Subcutaneous adipose tissue (tissue), 4 donors: ENCODE measurements around the gene PTPRD. TPM values are rescaled to one million over a fixed set of nuclear protein-coding genes. Genes with fewer than 3 reads are reported as not detected.

Experiments used
- total RNA-seq, 4 donors: library from RNA; depleted of rRNA; stranded (reverse); fragments of >200 nt; gene quantifications; one replicate each; pipeline ENCODE4 v1.1.0, GENCODE V29; 2016
- TF ChIP-seq, protein P1 (sequence below): fragments of 450-650 bp; IDR thresholded peaks from one replicate; pipeline ENCODE4 v1.5.1; 2016; ENCODE audit warnings: low read depth, mild to moderate bottlenecking, control low read depth, antibody characterized with exemption, moderate library complexity

Gene PTPRD
- total RNA-seq, 4 donors from 2014 or later: 5.1 to 17.3 (median 12.1) TPM

DNA sequence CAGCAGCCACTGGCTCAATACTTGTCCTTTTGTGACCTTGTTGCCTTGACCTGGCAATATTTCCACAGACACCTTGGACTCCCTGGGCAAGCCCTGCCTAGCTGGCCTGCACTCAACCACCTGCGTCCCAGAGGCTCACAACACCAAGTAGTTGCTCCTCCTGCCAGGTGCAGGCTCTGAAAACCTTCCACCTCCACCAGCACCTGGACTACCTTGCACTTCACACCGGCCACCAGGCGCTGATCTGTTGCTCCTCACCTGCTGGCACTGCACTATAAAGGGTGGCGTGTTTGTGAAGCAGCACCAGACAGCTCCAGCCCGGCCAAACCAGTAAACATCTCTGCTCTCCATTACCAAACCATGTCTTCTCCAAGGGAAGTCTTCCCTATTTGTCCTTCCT lies 997.7 kb downstream of the PTPRD start:
- TF ChIP-seq, protein P1, sequence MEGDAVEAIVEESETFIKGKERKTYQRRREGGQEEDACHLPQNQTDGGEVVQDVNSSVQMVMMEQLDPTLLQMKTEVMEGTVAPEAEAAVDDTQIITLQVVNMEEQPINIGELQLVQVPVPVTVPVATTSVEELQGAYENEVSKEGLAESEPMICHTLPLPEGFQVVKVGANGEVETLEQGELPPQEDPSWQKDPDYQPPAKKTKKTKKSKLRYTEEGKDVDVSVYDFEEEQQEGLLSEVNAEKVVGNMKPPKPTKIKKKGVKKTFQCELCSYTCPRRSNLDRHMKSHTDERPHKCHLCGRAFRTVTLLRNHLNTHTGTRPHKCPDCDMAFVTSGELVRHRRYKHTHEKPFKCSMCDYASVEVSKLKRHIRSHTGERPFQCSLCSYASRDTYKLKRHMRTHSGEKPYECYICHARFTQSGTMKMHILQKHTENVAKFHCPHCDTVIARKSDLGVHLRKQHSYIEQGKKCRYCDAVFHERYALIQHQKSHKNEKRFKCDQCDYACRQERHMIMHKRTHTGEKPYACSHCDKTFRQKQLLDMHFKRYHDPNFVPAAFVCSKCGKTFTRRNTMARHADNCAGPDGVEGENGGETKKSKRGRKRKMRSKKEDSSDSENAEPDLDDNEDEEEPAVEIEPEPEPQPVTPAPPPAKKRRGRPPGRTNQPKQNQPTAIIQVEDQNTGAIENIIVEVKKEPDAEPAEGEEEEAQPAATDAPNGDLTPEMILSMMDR: no peak

DNA sequence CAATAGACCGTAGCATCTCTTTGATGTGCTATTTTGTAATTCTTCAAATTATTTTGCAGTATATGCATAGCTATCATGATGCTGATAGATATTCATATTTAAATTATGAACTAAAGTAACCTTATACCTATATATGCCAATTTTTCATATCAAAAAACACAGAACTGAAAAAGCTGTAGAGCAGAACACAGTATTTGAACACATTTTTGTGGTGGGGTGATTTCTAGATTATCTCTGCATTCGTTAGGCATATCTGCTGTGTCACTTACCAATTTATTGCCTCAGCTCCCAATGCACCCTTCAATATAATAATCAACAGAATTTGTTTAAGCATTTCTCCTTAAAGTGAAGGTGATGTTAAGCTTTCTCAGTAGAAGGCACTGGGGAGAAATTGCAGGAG lies 998.2 kb downstream of the PTPRD start:
- TF ChIP-seq, protein P1: no peak

DNA sequence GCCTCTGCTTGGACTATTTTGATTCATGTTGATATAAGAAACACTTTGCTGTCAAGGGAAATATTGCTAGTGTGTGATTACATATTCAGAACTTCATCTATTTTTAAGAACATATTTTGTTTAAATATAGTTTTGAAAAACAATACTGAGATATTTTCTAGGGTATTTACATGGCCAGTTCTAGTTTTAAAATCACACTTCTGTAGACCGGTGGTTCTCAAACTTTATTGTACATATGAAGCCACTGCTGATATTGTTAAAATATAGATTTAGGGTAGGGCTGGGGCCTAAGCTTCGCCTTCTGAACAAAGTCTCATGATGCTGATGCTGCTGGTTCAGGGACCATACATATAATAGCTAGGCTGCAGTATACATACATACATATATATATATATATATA lies 1000.0 kb downstream of the PTPRD start:
- TF ChIP-seq, protein P1: no peak

DNA sequence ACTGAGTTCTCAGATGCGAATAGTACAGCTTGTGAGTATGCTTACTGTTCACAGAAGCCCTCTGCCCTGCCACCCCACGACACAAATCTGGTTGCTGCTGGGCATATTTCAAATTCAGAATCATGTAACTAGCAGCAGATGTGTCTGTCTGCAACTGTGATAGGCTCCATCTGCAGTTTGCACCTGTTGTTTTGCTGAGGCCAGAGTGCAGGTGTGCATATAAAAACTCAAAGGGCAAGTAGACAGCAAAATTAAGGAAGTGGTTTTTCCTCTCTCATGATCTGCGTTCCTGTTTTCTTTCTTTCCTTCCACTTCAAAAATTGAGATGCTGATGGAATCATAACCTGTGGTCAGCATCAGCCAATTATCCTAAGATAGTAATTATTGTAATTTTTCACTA lies 1000.5 kb downstream of the PTPRD start:
- TF ChIP-seq, protein P1: no peak

DNA sequence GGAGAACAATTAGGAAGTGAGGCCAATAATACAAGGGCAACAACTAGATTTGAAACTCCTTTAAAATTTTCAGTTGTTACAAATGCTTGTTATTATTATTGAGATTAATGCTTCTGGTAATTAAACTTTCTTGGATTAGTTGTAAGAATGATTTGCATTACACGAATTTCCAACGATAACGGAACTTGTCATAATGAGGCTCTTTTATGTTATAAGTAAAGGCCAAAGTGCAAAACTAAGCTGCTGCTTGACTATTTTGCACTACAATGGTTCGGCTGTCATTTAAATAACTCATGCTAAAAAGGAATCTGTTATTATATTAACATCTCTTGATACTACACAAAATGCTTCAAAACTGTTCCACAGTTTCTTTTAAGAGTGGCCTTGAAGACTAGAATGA lies 1007.1 kb downstream of the PTPRD start:
- TF ChIP-seq, protein P1: no peak

DNA sequence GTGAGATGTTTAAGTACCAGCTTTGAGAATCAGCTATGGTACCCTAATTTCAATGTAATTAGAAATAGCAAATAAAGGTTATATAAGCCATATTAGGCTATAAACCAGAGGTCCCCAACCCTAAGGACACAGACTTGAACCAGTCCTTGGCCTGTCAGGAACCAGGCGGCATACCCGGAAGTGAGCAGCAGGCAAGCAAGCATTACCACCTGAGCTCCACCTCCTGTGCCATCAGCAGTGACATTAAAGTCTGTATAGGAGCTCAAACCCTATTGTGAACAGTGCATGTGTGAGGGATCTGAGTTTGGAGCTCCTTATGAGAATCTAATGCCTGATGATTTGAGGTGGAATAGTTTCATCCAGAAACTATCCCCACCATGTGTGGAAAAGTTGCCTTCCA lies 1009.5 kb downstream of the PTPRD start:
- TF ChIP-seq, protein P1: no peak

DNA sequence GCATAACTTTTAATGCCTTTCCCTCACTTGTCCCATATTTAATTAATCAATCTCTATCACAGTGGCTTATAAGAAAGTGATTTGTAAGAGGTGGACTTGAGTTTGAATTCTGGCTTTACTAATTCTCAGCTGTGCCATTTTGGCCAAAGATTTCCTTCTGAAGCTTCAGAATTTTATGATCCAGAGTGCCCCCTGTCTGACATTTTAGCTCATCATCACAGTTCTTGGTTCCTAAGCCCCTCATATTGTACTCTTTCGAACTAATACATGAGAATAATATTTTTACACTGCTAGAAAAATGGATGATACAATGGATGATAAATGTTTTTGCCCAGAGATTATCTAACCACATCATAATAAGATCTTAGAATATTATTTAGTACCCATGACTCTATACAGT lies 1014.1 kb downstream of the PTPRD start:
- TF ChIP-seq, protein P1: no peak
